GM18861 (cell line): ENCODE measurements around the gene SLC20A1.
"Not testable (repeated sequence)": the region's sequence is repeated elsewhere in the genome, so short reads cannot be mapped to it uniquely, and the experiment has no call there.

Source experiments
- ATAC-seq: cut with Tn5 transposase; IDR thresholded peaks from one replicate; pipeline ENCODE4 v1.9.1; 2021; ENCODE audit not compliant: unreplicated experiment

SLC20A1 gene

GRCh38 chr2:112706947-112707346, 61.2 kb downstream of the SLC20A1 start:
- ATAC-seq, result not testable (repeated sequence)

GRCh38 chr2:112708968-112709367, 63.2 kb downstream of the SLC20A1 start:
- no peak for ATAC-seq

- no peak for ATAC-seq
These were observed 64.0 kb downstream of the SLC20A1 start for GRCh38 chr2:112709703-112710102.

GRCh38 chr2:112710956-112711750, 65.4 kb downstream of the SLC20A1 start:
- no peak for ATAC-seq

- no peak for ATAC-seq
These were observed 66.7 kb downstream of the SLC20A1 start for GRCh38 chr2:112712465-112712864.

- ATAC-seq, result no peak
These were observed 67.3 kb downstream of the SLC20A1 start for GRCh38 chr2:112712903-112713584.
